Measurements from ENCODE around the gene GSK3A.

- TF ChIP-seq, protein P1, sequence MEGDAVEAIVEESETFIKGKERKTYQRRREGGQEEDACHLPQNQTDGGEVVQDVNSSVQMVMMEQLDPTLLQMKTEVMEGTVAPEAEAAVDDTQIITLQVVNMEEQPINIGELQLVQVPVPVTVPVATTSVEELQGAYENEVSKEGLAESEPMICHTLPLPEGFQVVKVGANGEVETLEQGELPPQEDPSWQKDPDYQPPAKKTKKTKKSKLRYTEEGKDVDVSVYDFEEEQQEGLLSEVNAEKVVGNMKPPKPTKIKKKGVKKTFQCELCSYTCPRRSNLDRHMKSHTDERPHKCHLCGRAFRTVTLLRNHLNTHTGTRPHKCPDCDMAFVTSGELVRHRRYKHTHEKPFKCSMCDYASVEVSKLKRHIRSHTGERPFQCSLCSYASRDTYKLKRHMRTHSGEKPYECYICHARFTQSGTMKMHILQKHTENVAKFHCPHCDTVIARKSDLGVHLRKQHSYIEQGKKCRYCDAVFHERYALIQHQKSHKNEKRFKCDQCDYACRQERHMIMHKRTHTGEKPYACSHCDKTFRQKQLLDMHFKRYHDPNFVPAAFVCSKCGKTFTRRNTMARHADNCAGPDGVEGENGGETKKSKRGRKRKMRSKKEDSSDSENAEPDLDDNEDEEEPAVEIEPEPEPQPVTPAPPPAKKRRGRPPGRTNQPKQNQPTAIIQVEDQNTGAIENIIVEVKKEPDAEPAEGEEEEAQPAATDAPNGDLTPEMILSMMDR (conservative IDR thresholded peaks at IDR 0.05) = no peak
- TF ChIP-seq EZH2 (IDR thresholded peaks at IDR 0.05; ENCODE audit: low read depth) = no peak
Observed at GRCh38 chr19:42284591-42285341, 42.4 kb upstream of the GSK3A start.
